Measurements from ENCODE around the gene CDH23.

Gene CDH23

DNA sequence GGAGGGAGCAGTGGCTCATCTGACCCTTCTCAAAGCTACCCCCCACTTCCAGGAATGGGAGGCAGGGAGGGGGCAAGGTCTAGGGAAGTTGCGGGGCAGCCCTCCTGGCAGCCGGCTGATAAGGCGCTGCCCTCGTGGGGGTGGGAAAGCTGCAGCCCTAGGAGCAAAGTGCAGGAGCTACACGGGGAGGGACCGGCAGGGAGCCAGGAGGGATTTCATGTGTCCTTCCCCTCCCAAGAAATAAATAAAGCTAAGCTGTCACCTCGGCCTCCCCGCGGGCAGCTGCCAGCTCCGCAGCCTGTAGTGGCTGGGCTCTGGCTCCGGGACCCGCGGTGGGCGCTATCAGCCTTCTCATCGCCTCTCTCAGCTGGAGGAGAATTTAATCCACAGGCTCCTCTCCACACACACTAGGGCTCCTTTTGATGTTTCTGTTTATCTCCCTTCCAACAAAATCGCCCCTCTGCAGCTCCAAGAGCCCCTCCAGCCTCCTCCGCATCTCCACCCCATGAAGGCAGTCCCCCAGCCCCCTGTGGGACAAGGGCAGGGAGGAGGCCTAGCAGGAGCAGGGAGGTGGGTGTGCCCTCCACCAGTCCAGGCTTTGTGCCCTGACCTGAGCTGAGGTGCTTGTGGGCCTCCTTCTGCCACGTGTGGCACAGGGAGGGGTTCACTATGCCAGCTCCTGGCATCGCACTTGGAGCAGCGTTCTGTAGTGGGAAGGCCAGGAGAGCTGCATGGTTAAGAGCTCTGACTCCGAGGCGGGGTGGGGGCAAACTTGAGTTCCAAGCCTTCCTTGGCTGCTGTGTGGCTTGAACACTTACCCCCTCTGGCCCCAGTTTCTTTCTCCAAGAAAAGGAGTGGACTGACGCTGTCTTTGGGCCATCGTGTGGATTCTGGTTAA lies 242.4 kb downstream of the CDH23 start:
- no peak for DNase-seq (ENCODE audit: low read depth in 2 of 2)

DNA sequence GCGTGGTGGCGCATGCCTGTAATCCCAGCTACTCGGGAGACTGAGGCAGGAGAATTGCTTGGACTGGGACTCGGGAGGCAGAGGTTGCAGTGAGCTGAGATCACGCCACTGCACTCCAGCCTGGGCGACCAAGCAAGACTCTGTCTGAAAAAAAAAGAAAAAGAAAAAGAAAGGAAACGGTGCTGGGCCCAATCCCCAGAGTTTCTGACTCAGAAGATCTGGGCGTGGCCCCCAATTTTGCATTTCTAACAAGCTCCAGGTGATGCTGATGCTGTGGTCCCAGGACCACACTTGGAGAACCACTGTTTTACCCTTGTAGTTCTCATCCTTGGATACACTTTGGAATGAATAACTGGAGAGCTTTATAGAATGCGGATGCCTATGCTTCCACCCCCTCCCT lies 243.9 kb downstream of the CDH23 start:
- DNase-seq (ENCODE audit: low read depth in 2 of 2): no peak

DNA sequence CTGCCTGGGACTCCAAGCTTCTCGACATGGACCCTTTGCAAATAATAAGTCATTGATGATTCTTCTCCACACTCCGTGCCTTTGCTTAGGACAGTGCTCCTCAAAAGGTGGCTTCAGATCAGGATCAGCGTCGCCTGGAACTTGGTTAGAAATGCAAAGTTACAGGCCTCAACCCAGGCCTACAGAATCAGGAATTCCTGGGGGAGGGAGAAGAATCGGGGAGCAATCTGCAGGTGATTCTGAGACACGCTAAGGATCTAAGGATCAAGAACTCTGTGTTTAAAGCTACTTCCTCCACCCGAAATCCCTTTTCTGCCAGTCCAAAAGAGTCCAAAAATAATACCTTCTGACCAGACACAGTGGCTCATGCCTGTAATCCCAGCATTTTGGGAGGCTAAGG lies 244.7 kb downstream of the CDH23 start:
- DNase-seq (ENCODE audit: low read depth in 2 of 2): no peak

DNA sequence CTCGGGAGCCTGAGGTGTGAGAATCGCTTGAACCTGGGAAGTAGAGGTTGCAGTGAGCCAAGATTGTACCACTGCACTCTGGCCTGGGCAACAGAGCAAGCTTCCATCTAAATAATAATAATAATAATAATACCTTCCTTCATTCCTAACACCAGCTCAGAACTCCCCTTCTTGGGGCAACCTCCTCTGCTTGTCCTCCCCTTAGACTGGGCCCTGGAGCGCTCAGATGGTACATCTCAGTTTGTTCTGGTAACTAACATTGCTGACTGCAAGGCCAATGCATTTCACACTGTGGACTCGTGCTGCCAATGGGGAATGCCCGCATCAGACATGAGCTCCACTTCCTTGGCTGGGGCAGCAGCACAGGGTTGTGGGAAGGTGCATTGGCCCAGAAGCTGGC lies 245.3 kb downstream of the CDH23 start:
- no peak for DNase-seq (ENCODE audit: low read depth in 2 of 2)

DNA sequence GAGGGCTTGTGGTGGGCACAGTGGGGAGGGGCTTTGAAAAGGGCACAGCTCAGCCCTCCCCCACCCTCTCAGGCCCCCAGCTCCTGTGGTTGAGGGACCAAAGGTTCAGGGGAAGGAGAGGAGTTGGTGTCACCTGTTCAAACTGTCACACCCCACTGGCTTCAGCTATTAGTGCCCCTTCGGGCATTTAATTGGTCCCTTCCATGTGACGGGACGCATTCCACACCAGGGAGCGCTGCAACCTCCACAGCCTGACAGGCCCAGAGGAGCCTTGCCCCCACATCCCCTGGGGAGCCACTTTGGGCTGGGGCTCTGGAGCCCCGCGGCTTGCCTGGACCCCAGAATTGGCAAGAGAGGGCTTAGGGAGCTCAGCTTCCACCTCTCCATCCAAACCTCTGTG lies 247.2 kb downstream of the CDH23 start:
- DNase-seq (ENCODE audit: low read depth in 2 of 2): no peak

DNA sequence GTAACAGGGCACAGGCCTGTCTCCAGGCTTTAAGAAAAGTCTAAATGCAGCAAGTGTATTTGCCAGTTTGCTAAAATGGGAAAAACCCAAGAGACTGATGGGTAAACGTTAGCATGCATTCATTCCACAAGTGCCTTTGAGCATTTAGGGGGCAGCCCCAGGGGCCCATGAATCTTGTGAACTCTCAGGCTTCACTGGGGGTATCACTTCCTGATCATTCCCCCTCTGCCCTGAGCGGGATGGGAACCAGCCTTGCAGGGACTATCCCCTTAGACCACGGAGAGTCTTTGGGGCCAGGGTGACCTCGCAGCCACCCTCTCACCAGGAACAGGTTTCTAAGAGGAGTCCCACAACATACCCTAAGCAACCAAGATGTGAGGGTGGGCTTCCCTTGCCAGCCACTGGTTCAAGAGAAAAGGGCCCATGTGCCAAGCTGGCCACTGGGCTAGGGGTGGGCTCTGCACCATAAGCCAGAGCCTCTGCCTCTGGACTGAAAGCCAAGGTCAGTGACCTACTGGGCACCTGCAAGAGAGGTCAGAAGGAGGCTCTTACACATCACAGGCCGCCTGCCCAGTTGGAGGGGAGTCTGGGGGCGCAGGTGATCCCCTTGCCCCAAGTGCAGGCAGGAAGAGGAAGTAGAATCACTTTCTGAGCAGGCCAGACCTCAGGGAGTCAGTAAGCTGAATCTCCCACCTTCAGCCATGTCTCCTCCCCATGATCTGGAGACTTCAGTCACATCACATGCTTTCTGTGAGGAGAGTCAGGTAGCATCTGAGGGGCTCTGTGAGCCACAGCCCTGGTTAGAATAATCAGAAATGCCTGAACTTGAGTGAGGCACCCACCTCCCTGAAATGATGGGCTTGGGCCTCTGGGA lies 247.8 kb downstream of the CDH23 start:
- no peak for DNase-seq (ENCODE audit: low read depth in 2 of 2)

DNA sequence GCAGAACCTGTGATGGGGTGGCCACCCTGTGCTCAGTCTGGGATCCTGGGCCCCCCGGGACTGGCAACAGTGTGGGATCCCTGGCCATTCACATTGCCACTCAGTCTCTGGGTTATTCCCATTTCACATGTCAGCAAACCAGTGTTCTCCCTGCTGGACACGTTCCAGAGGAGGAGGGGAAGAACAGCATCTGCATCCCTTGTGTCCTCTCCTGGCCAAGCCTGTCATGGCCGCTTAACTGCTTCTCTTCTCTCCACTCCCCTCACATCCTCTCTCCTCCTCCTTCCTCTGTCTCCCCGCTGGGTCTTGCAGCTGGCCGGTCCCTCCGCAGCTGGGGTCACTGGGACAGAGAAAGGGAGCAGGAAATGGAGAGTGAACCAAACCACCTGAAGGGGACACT lies 248.5 kb downstream of the CDH23 start:
- no peak for DNase-seq (ENCODE audit: low read depth in 2 of 2)

DNA sequence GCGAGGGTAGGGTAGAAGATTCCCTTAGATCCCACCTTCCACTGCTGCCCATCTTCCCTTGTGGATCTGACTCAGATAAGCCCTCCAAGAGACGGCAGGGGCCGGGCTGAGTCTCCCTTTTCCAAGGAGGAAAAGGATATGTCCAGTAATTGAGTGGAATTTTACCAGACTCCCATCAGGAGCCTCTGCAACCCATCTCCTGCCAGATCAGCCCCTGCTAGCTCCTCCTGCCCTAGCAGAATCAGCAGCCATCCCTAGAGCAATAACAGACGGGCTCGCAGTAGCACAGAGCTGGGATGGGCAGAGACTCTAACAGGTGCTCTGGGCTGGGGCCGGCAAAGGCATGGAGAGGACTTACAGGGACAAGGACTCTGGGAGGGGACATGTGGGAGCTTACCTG lies 249.3 kb downstream of the CDH23 start:
- DNase-seq (ENCODE audit: low read depth in 2 of 2): no peak

DNA sequence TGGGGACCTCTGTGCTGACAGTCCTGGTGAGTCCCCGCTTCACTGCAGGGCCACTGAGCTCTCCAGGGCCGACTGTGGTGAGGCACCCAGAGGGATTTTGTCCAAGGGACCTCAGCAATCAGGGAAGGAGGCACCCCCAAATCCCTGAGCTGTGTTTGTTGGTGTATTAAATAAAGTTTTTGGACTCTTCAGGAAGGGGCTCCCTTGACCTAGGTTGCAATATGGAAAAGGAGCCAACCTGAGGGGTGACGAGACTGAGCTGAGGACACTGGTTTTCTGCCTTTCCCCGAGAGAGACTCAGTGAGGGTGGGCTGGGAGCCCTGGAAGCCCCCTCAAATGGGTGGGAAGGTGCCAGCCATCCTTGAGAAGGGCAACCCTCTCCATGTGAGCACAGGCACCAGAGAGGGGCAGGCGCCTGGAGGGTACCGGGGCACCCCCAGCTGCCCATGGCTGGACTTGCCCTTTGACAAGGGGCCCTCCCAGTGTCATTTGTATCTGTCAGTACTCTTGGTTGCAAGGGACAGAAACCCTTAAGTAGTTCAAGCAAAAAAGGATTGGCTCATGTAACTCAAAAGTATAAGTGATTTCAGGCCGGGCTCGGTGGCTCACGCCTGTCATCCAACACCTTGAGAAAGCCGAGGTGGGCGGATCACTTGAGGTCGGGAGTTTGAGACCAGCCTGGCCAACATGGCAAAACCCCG lies 250.0 kb downstream of the CDH23 start:
- DNase-seq (ENCODE audit: low read depth in 2 of 2): no peak

DNA sequence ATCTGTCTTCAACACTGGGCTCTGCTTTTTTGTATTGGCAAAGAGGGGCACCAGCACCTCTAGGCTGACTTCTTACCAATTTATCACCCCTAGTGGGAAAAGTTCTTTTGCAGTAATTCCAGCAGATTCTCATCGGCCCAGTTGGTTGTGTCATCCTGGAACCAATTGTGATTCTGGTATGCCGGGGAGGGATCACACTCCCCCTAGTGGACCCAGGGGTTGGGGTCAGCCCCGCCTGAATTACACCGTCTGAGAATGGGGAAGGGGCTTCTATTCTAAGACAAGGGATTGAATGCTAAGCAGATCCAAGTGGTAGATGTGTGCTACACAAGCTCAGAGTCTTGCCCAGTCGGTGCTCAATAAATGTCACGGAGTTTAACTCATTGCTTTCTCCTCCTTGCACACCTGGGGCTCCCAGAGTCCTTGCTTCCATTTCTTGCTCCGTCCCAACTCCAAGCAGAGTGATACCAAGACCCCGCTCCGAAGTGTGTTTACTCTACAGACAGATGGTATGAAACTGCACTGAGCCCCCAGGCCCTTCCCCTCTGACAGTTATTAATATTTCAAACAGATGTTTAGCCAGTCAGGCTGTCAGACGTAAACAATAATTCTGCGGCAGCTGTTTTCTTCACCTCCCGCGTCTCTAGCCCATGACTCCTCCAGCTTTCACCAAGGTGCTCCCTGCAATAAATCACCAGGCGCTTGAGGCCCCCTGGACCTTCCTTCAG lies 251.0 kb downstream of the CDH23 start:
- DNase-seq (ENCODE audit: low read depth in 2 of 2): no peak

DNA sequence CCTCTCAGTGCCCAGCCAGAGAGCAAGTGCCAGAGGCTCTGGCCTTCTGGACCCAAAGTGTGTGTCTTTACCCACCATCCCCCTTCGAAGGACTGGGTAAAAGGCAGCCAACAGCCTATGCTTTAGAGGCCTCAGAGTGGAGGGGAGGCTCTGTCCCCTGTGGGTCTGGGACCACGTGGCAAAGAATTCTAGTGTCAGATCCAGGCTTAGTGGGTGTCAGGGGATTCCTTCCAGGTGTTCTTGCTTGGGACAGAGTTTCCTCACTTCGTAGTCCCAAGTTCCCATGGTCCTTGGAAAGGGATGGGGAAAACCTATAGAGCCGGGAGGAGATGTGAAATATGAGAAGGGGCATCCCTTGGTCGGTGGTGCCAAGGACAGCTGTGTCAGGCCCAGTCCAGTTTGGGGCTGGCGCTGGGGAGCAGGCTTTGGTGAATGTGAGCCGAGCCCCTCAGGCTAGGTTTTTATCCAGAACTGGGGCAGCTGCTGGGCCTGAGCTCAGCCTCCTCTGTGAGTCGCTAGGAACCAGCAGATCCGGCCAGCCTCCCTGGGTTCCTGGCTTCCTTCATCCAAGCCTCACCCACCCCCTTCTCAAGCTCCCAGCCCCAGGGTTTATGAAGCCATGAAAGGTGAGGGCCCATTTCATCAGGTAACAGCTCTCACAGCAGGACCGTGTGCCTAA lies 251.7 kb downstream of the CDH23 start:
- no peak for DNase-seq (ENCODE audit: low read depth in 2 of 2)

DNA sequence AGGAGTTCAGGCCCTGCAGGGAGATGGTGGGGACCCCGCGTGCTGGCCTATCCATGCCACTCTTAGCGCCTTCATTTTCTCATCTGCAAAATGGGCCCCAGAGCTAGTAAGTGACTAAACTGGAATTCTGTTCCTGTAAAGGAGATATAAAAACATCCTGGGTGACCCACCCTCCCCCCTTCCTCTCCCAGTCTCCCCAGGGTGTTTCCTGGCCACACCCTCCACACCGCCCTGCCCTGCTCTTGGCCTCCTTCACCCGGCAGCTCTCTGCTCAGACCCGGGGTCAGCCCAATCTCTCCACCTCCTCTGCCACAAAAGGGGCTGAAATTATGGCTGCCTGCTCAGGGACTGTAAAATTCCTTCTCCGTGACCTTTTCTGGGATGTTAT lies 252.2 kb downstream of the CDH23 start:
- DNase-seq (ENCODE audit: low read depth in 2 of 2): no peak

DNA sequence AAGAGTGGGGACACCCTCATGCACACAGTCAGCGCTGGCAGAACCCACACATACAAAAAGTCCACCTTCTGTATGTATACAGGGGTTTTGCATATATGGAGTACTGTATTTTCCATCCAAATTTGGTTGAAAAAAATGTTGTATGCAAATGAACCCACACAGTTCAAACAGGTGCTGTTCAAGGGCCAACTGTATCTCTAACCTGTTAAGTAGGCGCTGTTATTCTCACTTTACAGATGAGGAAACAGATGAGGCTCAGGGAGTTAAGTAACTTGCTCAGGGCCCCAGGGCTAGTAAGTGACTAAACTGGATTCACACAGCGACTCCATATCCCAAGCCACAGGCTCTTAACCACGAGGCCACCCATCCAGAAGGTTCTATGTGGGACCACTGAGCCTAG lies 252.9 kb downstream of the CDH23 start:
- DNase-seq (ENCODE audit: low read depth in 2 of 2): no peak

DNA sequence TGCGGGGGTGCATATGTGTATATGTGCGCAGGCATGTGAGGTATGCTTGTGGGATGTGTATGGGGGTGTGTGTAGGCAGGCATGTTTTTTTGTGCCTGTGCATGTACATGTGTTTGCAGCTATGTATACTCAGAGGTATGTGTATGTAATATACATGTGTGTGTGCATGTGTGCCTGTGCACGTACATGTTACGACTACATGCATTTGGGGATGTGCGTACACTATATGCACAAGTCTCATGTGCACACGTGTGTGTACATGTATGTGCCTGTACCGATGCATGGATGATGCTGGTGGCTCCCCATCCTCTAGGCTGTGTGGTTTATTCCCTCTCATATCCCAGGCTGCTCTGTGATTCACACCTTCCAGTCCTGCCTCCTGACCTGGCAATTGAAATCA lies 253.7 kb downstream of the CDH23 start:
- DNase-seq (ENCODE audit: low read depth in 2 of 2): no peak

DNA sequence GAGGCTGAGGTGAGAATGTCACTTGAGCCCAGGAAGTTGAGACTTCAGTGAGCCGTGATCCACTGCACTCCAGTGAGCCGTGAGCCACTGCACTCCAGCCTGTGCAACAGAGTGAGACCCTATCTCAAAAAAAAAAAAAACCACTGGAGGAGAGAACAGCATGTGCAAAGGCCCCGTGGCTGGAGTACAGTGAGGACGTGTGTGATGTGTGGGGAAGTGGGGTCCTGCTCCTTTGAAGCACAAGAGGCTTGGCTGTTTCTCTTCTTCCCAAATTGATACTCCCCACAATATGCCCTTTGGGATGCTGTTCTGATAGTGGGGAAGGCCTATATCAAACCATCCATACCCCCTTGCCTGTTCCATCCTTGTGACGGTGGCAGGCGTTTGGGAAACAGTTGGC lies 254.7 kb downstream of the CDH23 start:
- no peak for DNase-seq (ENCODE audit: low read depth in 2 of 2)

DNA sequence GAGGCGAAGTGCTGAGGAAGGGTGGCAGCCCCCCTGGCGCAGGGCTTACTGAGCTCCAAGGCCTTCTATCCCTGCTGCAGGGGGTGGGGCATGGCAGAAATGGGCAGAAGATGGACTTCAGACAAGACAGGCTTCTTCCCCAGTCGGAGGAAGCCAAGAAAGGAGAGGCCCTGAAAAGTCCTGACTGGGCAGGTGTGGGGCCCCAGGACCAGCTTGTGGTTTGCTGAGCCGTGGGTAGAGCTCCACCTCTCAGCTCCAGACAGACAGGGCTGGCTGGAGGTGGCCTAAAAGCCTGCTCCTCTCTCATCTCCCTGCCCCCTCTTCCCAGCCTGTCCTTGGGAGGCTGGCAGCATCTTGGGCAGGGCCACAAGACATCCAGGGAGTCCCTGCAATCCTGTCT lies 255.2 kb downstream of the CDH23 start:
- no peak for DNase-seq (ENCODE audit: low read depth in 2 of 2)

DNA sequence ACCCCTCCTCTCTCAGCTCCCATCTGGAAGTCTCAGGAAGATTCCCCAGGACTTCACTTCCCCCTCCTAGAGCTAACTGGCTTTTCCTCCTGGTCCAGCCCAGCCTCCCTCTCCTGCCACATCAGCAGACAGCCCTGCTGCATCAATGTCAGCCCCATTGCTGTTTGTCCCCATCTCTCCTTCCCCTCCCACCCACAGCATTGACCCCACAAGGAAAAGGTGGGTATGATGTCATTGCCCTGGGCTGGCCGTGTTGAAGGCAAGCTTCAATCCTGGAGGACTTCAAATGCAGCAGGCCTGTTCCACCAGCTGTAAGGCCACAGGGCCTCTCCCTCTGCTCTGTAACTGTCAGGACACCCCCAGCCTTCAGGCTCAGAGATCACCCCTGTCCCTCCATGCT lies 256.3 kb downstream of the CDH23 start:
- no peak for DNase-seq (ENCODE audit: low read depth in 2 of 2)

DNA sequence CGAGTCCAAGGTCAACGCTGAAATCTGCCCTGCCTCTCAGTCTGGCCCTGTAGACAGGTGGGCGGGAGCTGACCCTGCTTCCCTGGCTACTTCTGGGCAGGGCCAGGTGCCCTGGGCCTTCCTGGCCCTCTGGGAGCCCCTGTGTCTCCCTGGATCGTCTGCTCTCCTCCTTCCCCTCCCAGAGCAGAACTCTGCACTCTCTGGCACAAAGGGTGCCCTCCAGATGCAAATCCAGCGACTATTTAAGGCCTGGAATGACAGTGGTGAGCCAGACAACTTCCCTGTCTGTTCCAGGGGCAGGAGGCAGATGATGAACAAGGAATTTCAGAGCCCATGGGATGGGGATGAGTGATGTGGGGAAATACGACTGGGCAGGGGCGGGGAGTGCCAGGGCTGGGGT lies 259.5 kb downstream of the CDH23 start:
- DNase-seq (ENCODE audit: low read depth in 2 of 2): no peak

DNA sequence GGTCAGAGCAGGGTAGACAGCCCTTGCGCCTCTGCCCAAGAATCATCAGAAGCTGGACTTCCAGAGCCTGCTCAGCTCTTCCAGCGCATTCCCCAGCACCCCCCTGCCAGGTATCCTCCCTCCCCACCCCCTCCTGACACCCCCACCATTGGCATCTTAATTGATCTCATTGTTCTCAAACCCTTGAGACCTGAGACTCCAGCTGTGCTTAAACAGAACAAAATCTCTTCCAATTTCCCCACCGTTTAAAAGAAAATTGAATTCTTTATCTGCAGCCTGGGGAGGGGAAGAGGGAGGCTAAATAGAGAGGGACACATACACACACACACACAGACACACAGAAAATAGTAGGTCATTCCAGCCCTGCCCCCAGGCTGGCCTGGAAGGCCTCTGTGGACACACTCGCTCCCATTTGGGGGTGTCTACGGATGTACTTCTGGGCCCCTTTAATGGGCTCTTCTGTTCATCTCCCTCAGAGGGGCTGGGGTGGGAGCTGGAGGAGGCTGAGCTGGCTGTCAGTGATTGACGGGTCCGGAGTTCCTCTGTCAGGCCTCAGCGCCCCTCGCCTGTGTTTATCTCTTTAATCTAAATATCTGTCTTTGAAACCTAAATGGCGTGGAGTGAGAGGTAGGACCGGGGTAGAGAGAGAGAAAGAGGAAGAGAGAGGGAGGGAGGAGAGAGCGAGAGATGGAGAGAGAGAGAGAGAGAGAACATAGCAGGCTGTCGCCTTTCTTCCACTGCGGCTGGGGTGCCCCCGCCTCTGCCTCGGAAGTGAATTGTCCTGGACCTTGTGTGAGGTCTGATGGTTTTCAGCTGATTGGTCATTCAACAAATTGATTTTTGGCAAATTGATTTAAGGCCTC lies 261.1 kb downstream of the CDH23 start:
- DNase-seq (ENCODE audit: low read depth in 2 of 2): no peak

DNA sequence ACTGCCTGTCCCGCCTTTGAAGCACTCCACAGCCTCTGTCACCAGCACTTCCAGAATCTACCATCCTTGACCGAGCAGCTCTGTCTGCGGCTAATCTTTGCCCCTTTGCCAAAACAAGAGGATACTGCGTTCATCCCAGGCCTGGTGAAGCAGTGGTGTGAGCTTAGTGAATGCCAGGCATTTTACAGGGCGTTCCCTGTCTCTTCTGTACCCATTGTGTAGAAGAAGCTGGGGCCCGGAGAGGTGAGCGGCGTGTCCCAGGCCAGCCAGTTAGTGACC lies 261.7 kb downstream of the CDH23 start:
- DNase-seq (ENCODE audit: low read depth in 2 of 2): no peak

Data from stimulated activated CD8-positive, alpha-beta memory T cell treated with anti-CD3 and anti-CD28 coated beads, Interleukin-2, amount 100 ng/mL, for 48 hours (primary cell).